Raji (cell line): ENCODE measurements around the gene PVR.

Experiments used
- POLR2A ChIP-seq: IDR thresholded peaks from 2 replicates; pipeline ENCODE4 v1.6.1; 2011; ENCODE audit warnings: low read depth, low read length, control low read depth; ENCODE audit not compliant: insufficient read depth

PVR gene

DNA sequence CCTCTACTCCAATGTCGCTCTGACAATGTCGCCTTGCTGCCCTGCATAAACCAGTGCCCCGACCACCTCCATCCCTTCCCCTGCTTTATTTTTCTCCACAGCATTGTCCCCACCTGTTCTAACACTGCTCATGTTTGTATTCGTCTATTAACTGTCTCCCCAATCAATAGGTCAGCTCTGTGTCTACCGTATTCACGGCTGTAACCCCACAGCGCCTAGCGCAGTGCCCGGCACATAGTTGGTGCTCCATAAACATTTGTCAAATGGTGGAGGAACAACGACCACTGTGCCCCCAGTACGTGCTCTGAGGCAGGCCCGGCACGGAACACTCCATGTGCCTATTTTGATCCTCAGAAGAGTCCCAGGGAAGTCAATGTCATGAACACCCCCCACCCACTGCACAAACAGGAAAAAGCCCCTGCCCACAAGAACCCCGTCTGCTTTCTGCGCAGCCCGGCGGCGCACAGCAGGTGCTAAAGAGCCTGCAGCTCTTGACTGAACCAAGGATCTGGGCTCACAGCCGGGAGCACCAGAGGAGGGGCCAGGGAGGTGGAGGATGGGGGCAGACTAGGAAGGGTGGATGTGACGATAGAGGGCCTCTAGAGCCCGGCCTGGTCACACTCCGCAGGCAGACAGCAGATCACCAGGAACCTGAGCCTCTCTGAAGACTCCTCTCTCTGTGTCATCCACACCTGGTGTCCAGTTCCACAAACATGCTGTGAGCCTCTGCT is 53.4 kb downstream of the PVR start:
- no peak for TF ChIP-seq POLR2A

- TF ChIP-seq POLR2A: no peak
Measured at GRCh38 chr19:44697670-44698034, 53.9 kb downstream of the PVR start.

GRCh38 chr19:44698492-44699201 is 54.9 kb downstream of the PVR start, which contains the start of gene CEACAM16:
Gene CEACAM16, plus strand, starts transcription at chr19:44699151. Its CDS starts 2,306 bp downstream, at chr19:44701457.
- no peak for TF ChIP-seq POLR2A

- TF ChIP-seq POLR2A: no peak
Measured at GRCh38 chr19:44700547-44700946, 56.8 kb downstream of the PVR start.

DNA sequence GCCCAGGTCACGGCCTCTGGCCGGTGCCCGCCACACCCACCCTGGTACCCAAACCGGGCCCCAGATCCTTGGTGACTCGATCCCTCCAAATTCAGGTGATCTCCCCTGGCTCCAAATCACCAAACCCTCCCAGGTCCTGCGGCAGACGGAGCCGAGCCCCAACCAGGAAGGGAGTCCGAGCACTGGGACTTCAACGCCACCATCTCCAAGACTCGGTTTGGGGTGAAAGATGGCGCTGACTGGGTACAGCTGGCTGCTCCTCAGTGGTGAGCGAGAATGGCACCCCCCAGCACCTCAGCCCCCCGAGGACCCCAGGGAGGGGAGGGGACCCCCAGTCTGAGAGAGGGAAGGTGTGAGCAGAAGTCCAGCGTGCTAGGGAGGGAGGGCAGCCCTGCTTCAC is 57.5 kb downstream of the PVR start:
- no peak for TF ChIP-seq POLR2A

DNA sequence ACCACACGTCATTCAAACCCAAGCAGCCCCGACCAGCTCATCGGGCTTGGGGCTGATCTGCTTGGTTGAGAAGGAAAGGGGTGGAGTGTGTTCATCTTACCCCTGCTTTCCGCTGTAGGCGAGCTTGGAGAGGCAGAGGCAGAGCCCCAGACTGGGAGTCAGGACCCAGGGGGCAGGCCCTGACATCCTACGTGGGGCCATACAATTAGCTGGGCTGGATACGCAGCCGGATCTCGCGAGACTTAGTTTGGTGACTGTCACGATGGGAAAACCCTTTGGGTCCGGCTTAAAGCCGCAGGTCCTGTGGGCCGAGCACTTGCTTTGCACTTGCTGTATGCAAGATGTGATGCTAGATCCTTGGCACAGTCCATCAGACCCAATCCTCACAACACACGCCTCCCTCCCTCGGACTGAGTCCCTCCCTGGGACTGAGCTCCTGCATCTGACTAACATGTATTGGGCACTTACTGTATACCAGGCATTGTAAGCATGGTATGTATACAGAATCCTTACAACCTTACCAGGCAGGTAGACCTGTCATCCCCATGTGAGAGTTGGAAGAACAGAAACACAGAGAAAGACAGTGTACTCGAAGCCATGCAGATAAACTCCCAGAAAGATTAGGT is 59.0 kb downstream of the PVR start:
- TF ChIP-seq POLR2A: no peak

- no peak for TF ChIP-seq POLR2A
Measured at GRCh38 chr19:44703336-44704078, 59.8 kb downstream of the PVR start.

DNA sequence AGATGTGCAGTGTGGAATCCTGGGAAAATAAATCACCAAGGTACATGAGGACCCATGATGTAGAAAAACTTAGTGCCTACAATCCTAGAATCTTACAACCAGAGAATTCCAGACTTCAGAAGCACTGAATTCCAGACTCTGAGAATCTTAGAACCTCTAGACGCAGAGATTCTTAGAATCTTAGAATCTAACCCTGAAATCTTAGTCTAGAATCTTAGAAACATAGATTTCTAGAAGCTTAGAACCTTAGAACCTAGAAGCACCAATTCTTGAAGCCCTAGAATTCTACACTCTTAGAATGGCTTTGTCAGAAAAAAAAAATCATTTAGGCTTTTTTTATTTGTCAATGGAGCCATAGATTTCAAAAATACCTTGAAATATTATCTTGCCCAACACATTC is 61.3 kb downstream of the PVR start:
- no peak for TF ChIP-seq POLR2A

- no peak for TF ChIP-seq POLR2A
Measured at GRCh38 chr19:44705502-44706010, 61.8 kb downstream of the PVR start.

- TF ChIP-seq POLR2A: no peak
Measured at GRCh38 chr19:44706506-44707236, 63.0 kb downstream of the PVR start.

DNA sequence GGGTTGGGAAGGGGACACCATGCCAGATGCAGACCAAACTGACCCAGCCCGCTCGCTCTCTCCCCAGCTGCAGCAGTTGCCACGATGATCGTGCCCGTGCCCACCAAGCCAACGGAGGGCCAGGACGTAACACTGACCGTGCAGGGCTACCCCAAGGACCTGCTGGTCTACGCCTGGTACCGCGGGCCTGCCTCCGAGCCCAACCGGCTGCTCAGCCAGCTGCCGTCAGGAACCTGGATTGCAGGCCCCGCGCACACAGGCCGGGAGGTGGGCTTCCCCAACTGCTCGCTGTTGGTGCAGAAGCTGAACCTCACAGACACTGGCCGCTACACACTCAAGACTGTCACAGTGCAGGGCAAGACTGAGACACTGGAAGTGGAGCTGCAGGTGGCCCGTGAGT is 64.1 kb downstream of the PVR start:
- TF ChIP-seq POLR2A: no peak

- TF ChIP-seq POLR2A: no peak
Measured at GRCh38 chr19:44708940-44709339, 65.2 kb downstream of the PVR start.

DNA sequence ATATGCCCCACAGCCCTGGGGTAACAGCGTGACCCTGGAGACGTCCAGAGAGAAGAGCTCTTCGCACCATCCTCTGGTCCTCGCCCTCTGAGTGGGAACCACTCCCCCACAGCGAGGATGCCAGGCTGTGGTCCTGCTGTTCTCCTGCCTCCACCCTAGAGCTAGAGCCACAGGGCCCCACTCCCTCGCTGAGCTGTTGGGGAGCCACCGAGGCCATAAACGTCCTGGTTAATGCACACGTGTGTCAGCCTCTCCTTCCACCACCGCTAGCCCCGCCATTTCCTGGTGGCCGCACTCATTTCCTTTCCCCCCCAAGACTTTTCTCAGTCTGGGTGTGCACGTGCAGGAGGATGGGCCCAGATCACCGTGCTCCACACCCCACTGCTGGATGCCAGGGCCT is 66.8 kb downstream of the PVR start:
- no peak for TF ChIP-seq POLR2A

GRCh38 chr19:44712864-44713515 is 69.3 kb downstream of the PVR start:
- no peak for TF ChIP-seq POLR2A
